Measurements from ENCODE around the gene ECM1.

The ECM1 gene

GRCh38 chr1:150484861-150485260, 23.0 kb upstream of the ECM1 start:
- DNase-seq (ENCODE audit: insufficient read length, low spot score) (no peak), FAIRE-seq (no peak)
- peak; percentile 10 for TF ChIP-seq CTCF (IDR thresholded peaks at IDR 0.05; ENCODE audit: insufficient read depth, missing control alignments)

- FAIRE-seq, result peak; percentile 94
- no peak for TF ChIP-seq CTCF (IDR thresholded peaks at IDR 0.05; ENCODE audit: insufficient read depth, missing control alignments)
- peak; percentile 94 for DNase-seq (ENCODE audit: insufficient read length, low spot score)
Observed at GRCh38 chr1:150486966-150487762, 20.7 kb upstream of the ECM1 start, which contains the start of gene TARS2. Gene TARS2, plus strand, starts transcription at chr1:150487419. Its CDS starts 32 bp downstream, at chr1:150487451.

DNA sequence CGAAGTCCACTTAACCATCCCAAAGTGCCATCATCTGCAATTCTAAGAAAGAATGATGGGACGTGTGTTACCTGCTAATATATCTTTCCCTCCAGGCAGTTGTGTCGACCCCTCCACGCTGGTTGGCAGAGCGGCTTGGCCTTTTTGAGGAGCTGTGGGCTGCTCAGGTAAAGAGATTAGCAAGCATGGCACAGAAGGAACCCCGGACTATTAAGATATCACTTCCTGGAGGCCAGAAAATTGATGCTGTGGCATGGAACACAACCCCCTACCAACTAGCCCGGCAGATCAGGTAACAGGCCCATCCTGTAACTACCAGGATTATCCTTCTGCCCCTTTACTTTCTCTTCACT, 20.2 kb upstream of the ECM1 start:
- FAIRE-seq (no peak), DNase-seq (ENCODE audit: insufficient read length, low spot score) (no peak)
- no peak for TF ChIP-seq CTCF (IDR thresholded peaks at IDR 0.05; ENCODE audit: insufficient read depth, missing control alignments)

- no peak for TF ChIP-seq CTCF (IDR thresholded peaks at IDR 0.05; ENCODE audit: insufficient read depth, missing control alignments)
- DNase-seq (ENCODE audit: insufficient read length, low spot score) (no peak), FAIRE-seq (no peak)
Observed at GRCh38 chr1:150493175-150493574, 14.7 kb upstream of the ECM1 start.

DNA sequence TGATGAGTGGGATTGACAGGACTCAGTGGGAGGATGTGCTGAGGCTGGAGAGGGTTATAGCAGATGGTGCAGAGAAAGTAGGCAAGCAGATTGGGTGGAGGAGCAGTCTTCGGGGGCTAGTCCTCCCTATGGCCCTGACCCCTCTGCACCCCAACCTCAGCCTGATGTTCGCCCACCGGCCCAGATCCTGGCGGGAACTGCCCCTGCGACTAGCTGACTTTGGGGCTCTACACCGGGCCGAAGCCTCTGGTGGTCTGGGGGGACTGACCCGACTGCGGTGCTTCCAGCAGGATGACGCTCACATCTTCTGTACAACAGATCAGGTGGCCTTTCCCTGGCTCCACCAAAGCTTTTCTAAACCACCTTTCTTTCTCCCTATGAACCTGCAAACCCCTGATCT, 9.6 kb upstream of the ECM1 start:
- no peak for TF ChIP-seq CTCF (IDR thresholded peaks at IDR 0.05; ENCODE audit: insufficient read depth, missing control alignments)
- DNase-seq (ENCODE audit: insufficient read length, low spot score) (no peak), FAIRE-seq (no peak)

- no peak for TF ChIP-seq CTCF (IDR thresholded peaks at IDR 0.05; ENCODE audit: insufficient read depth, missing control alignments)
- DNase-seq (ENCODE audit: insufficient read length, low spot score) (no peak), FAIRE-seq (no peak)
Observed at GRCh38 chr1:150505431-150505830, 2.5 kb upstream of the ECM1 start.

- TF ChIP-seq CTCF (IDR thresholded peaks at IDR 0.05; ENCODE audit: insufficient read depth, missing control alignments), result no peak
- FAIRE-seq, result no peak
- no peak for DNase-seq (ENCODE audit: insufficient read length, low spot score)
Observed at GRCh38 chr1:150508982-150509381, 1.1 kb downstream of the ECM1 start.
